HCT116 (cell line): ENCODE measurements around the gene ARID5B. TPM values are rescaled to one million over a fixed set of nuclear protein-coding genes. Genes with fewer than 3 reads are reported as not detected.

Source experiments
- ATAC-seq: fragments of 200-7000 bp; cut with Tn5 transposase; 2 replicates; pipeline ENCODE4 v1.9.1; 2020; ENCODE audit warnings: mild to moderate bottlenecking, moderate library complexity
- BruUV-seq: library from RNA; stranded (reverse); fragments of 400-500 nt; replicated peaks from 2 replicates; lab custom pipeline; 2021; lab: Mats Ljungman, UMichigan
- CTCF ChIA-PET: fragments of 300-600 bp; sonication (Branson Sonifier 250); formaldehyde crosslinking; loops from one replicate; lab custom pipeline; 2021; ENCODE audit warnings: antibody characterized with exemption; lab: Charles Lee
- POLR2A ChIA-PET: fragments of 300-600, 350-600 bp; sonication (Branson Sonifier 250); formaldehyde crosslinking; loops from one replicate; lab custom pipeline; 2021; ENCODE audit warnings: antibody characterized with exemption; lab: Charles Lee
- RAD21 ChIA-PET, 2 experiments: fragments of 300-600 bp; sonication (Branson Sonifier 250); formaldehyde crosslinking; loops; one replicate each; lab custom pipeline; 2023; ENCODE audit warnings: low total read pairs in 2 of 2; ENCODE audit not compliant: uncharacterized antibody in 2 of 2, unreplicated experiment in 2 of 2, low non-redundant PET in 1 of 2; lab: Charles Lee
- DNase-seq: peaks from one replicate; pipeline ENCODE4 v3.0.0-alpha.2; 2010; ENCODE audit warnings: low read depth, low spot score
- H2AFZ ChIP-seq: fragments of 200-600 bp; shearing (Covaris generic), sonication (generic); 2 replicates; pipeline ENCODE4 v1.6.1; 2017; ENCODE audit warnings: low read depth, mixed run types, mixed read lengths, antibody characterized with exemption, low read length; ENCODE audit not compliant: poor library complexity, severe bottlenecking
- H3K27ac ChIP-seq: 2 replicates; pipeline ENCODE4 v1.5.1; 2012; ENCODE audit warnings: low read depth, low read length
- H3K27me3 ChIP-seq: fragments of 200-600 bp; sonication (generic); 2 replicates; pipeline ENCODE4 v1.6.1; 2016; ENCODE audit warnings: mixed run types, low read length, mixed read lengths; ENCODE audit not compliant: insufficient read depth
- H3K36me3 ChIP-seq, 2 experiments: fragments of 200-500 bp in 1 of 2; fragments of 200-600 bp in 1 of 2; sonication (Bioruptor generic) in 1 of 2; sonication (generic) in 1 of 2; 2 replicates each; pipeline versions ENCODE4 v1.5.1 to v1.6.1; 2014 to 2016; ENCODE audit warnings: low read length in 2 of 2, inconsistent platforms in 1 of 2, mixed read lengths in 1 of 2, mixed run types in 1 of 2; ENCODE audit not compliant: insufficient read depth in 2 of 2, control insufficient read depth in 1 of 2
- H3K4me1 ChIP-seq, 2 experiments: fragments of 200-600 bp in 1 of 2; sonication (generic) in 1 of 2; 2 replicates each; pipeline versions ENCODE4 v1.5.1 to v1.6.1; 2012 to 2017; ENCODE audit warnings: low read length in 2 of 2, inconsistent platforms in 1 of 2, mild to moderate bottlenecking in 1 of 2, mixed read lengths in 1 of 2, mixed run types in 1 of 2, moderate library complexity in 1 of 2; ENCODE audit not compliant: insufficient read depth in 2 of 2, control insufficient read depth in 1 of 2
- H3K4me2 ChIP-seq: fragments of 200-600 bp; sonication (generic); 2 replicates; pipeline ENCODE4 v1.6.1; 2017; ENCODE audit warnings: mixed run types, low read length, mixed read lengths
- H3K4me3 ChIP-seq, 2 experiments: fragments of 200-600 bp in 1 of 2; sonication (generic) in 1 of 2; replicated peaks in 1 of 2; 2 replicates each; pipeline ENCODE4 v1.5.1; 2011 to 2016; ENCODE audit warnings: low read length in 2 of 2, control low read depth in 1 of 2, low read depth in 1 of 2, mild to moderate bottlenecking in 1 of 2, mixed read lengths in 1 of 2, mixed run types in 1 of 2
- H3K79me2 ChIP-seq: fragments of 200-600 bp; sonication (generic); 2 replicates; pipeline ENCODE4 v1.6.1; 2017; ENCODE audit warnings: mild to moderate bottlenecking, mixed run types, low read length, moderate library complexity, mixed read lengths; ENCODE audit not compliant: insufficient read depth
- H3K9ac ChIP-seq: fragments of 200-600 bp; sonication (generic); 2 replicates; pipeline ENCODE4 v1.6.1; 2016; ENCODE audit warnings: low read length, mixed read lengths
- H3K9me2 ChIP-seq: fragments of 200-600 bp; sonication (generic), shearing (Covaris generic); 2 replicates; pipeline ENCODE4 v1.6.1; 2017; ENCODE audit warnings: mixed run types, mild to moderate bottlenecking, moderate library complexity; ENCODE audit not compliant: insufficient read depth
- H3K9me3 ChIP-seq, 2 experiments: fragments of 200-500 bp in 1 of 2; fragments of 200-600 bp in 1 of 2; sonication (Bioruptor generic) in 1 of 2; sonication (generic) in 1 of 2; 2 replicates each; pipeline ENCODE4 v1.6.1; 2014 to 2017; ENCODE audit warnings: low read length in 2 of 2, mixed read lengths in 2 of 2, inconsistent platforms in 1 of 2, low read depth in 1 of 2, mild to moderate bottlenecking in 1 of 2, mixed run types in 1 of 2, moderate library complexity in 1 of 2; ENCODE audit not compliant: control insufficient read depth in 1 of 2, insufficient read depth in 1 of 2
- H4K20me1 ChIP-seq: fragments of 200-600 bp; sonication (generic), shearing (Covaris generic); 2 replicates; pipeline ENCODE4 v1.6.1; 2017; ENCODE audit warnings: mixed run types, mild to moderate bottlenecking, moderate library complexity; ENCODE audit not compliant: insufficient read depth
- EGR1 ChIP-seq: IDR thresholded peaks from 2 replicates; pipeline ENCODE4 v1.6.1; 2012; ENCODE audit warnings: low read depth
- ELF1 ChIP-seq: IDR thresholded peaks from 2 replicates; pipeline ENCODE4 v1.6.1; 2012; ENCODE audit warnings: low read depth, borderline replicate concordance
- EZH2 ChIP-seq: fragments of 200-600 bp; sonication (generic); IDR thresholded peaks from 2 replicates; pipeline ENCODE4 v1.6.1; 2017; ENCODE audit warnings: antibody characterized with exemption, mixed run types
- POLR2A ChIP-seq: IDR thresholded peaks from 2 replicates; pipeline ENCODE4 v1.7.0; 2011; ENCODE audit warnings: borderline replicate concordance; ENCODE audit not compliant: insufficient read depth, insufficient read length; ENCODE audit errors: extremely low read depth
- POLR2AphosphoS5 ChIP-seq: IDR thresholded peaks from 2 replicates; pipeline ENCODE4 v1.6.1; 2011; ENCODE audit warnings: mild to moderate bottlenecking, low read depth, low read length, moderate library complexity
- RAD21 ChIP-seq: IDR thresholded peaks from 2 replicates; pipeline ENCODE4 v1.6.1; 2012; ENCODE audit warnings: low read depth, mild to moderate bottlenecking
- SRF ChIP-seq: IDR thresholded peaks from 2 replicates; pipeline ENCODE4 v1.6.1; 2012; ENCODE audit warnings: low read depth
- TCF7L2 ChIP-seq: IDR thresholded peaks from 2 replicates; pipeline ENCODE4 v1.7.0; 2011; ENCODE audit warnings: borderline replicate concordance, inconsistent platforms; ENCODE audit not compliant: insufficient read depth, insufficient read length; ENCODE audit errors: extremely low read depth
- ZBTB33 ChIP-seq: IDR thresholded peaks from 2 replicates; pipeline ENCODE4 v1.6.1; 2011; ENCODE audit warnings: mild to moderate bottlenecking, low read length, moderate library complexity; ENCODE audit not compliant: insufficient replicate concordance; ENCODE audit errors: extremely low read depth
- ZFX ChIP-seq: fragments of 450-650 bp; IDR thresholded peaks from 2 replicates; pipeline ENCODE4 v1.6.1; 2017
- intact Hi-C: fragments of 100-400 bp; cut with micrococcal nuclease; formaldehyde crosslinking; loops from 2 replicates; pipeline ENCODE4 v1.10.0; 2022
- total RNA-seq: library from RNA; stranded (reverse); gene quantifications from one replicate; pipeline ENCODE4 v1.2.1, GENCODE V29; 2021; ENCODE audit not compliant: unreplicated experiment
- TF ChIP-seq, protein P1 (sequence below): IDR thresholded peaks from 2 replicates; pipeline ENCODE4 v1.6.1; 2012
- TF ChIP-seq, protein P2 (sequence below), 3 experiments: fragments of 200-600 bp in 1 of 3; sonication (generic) in 1 of 3; IDR thresholded peaks in 2 of 3; conservative IDR thresholded peaks in 1 of 3; 2 replicates each; pipeline ENCODE4 v1.5.1; 2012 to 2017; ENCODE audit warnings: low read depth in 2 of 3, low read length in 2 of 3, antibody characterized with exemption in 1 of 3, borderline replicate concordance in 1 of 3, control low read depth in 1 of 3, mild to moderate bottlenecking in 1 of 3, mixed read lengths in 1 of 3, mixed run types in 1 of 3, moderate library complexity in 1 of 3; ENCODE audit not compliant: insufficient read depth in 1 of 3

Gene ARID5B
- total RNA-seq, 1 experiment from 2014 or later, result 4.7 TPM

DNA sequence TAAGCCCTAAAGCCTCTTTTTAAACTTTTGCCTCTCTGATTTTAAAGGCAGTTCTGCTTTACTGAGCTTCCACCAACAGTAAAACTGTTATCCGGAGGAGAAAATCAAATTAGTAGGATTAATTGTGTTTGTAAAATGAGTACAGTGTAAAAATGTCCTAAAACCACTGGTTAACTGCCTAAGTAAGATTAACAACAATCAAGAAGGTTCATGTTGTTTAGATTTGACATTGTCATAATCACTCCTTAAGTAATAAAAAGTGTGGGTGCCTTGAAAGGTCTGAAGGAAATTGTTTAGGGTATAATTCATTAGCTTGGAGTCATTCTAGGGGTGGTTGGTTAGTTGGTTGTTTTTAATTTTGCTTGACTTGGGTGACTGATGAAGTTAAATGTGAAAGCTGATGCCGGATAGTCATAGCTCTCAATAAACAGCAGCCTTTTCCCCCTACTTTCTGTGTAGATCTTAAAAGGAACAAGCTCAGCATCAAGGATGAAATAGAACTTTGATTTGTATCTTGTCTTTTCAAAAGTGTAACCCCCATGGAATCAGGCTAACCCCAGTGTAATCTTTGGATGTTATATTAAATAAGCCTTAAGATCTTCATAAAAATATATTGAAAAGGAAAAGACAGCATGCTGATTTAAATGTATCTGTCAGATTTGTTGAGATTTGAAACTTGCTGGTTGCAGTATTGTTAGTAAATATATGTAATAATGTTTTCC is 148.3 kb downstream of the ARID5B start:
- no peaks in the 10 kb centered on the region for H3K9me3 ChIP-seq
- TF ChIP-seq RAD21 (no peak), ELF1 (no peak), EGR1 (no peak), ZFX (no peak)
- TF ChIP-seq, protein P1, sequence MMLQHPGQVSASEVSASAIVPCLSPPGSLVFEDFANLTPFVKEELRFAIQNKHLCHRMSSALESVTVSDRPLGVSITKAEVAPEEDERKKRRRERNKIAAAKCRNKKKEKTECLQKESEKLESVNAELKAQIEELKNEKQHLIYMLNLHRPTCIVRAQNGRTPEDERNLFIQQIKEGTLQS, result no peak
- TF ChIP-seq, all 23 proteins: peak for 0
- Histone ChIP-seq H2AFZ (no peak overlapping the region), H3K9me2 (no peaks in the 10 kb centered on the region), H3K27me3 (no peaks in the 10 kb centered on the region), H3K27ac (no peak overlapping the region), H3K4me1 (peaks cover 0 to 22% of the 10 kb centered on the region in 2 experiments; a peak in 3 of 4 replicates), H3K4me3 (no peak overlapping the region), H3K4me2 (0 out of 2 replicates have a peak overlapping the region, but pooled peaks have one; percentile 10), H3K79me2 (no peaks in the 10 kb centered on the region), H4K20me1 (no peaks in the 10 kb centered on the region), H3K36me3 (peaks cover 0 to 4% of the 10 kb centered on the region in 2 experiments; a peak in 2 of 4 replicates), H3K9ac (no peak overlapping the region)
- ATAC-seq (no peak), DNase-seq (no peak)
- intact Hi-C loops, result no loop called here
- ChIA-PET CTCF (interaction anchor here (2.9 kb wide), 1 partner anchor 11 kb away, joined by 13 read pairs; no protein-coding TSS in a partner anchor), POLR2A (no interaction called here), RAD21 (interaction anchor here in 1 of 2 experiments (0.6 kb wide), 1 partner anchor 153 kb away, joined by 3 read pairs; no protein-coding TSS in a partner anchor)
- no TSS peak for BruUV-seq

DNA sequence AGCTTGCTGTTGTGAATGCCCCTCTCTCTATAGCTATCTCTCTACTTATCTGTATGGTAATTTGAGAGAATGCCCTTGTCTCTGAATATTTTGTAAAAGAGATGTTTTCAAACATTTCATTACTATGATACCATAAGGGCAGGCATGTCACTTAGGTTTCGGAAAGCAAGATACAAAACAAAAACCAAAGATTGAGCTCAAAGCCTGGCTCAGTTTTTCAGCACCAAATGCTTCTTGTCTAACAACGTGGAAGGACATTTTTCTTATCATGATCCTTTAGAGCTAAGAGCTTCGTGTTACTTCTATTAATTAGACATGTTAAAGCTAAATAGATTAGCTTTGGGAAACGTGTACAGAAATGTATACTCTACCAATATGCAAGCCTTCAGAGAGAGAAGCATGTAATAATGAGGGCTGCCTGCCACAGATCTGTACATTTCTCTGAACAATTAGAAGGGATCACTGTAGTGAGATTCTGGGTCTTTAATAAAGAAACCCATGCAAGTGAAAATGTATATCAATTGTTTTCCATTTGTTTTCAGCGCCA is 148.9 kb downstream of the ARID5B start:
- no peak for ATAC-seq
- POLR2A ChIA-PET, result no interaction called here
- no peak overlapping the region for H3K9ac ChIP-seq
- H3K4me1 ChIP-seq, result peaks cover 0 to 22% of the 10 kb centered on the region in 2 experiments; a peak in 3 of 4 replicates
- DNase-seq, result no peak
- H3K36me3 ChIP-seq, result peaks cover 0 to 4% of the 10 kb centered on the region in 2 experiments; a peak in 2 of 4 replicates
- CTCF ChIA-PET, result interaction anchor here (2.9 kb wide), 1 partner anchor 12 kb away, joined by 13 read pairs; no protein-coding TSS in a partner anchor
- H2AFZ ChIP-seq, result no peak overlapping the region
- no peaks in the 10 kb centered on the region for H3K27me3 ChIP-seq
- H3K4me3 ChIP-seq, result no peak overlapping the region
- H3K27ac ChIP-seq, result no peak overlapping the region
- H4K20me1 ChIP-seq, result no peaks in the 10 kb centered on the region
- H3K9me2 ChIP-seq, result no peaks in the 10 kb centered on the region
- RAD21 ChIA-PET, result no interaction called here
- H3K9me3 ChIP-seq, result no peaks in the 10 kb centered on the region
- H3K4me2 ChIP-seq, result no peak overlapping the region
- no TSS peak for BruUV-seq
- intact Hi-C loops, result no loop called here
- H3K79me2 ChIP-seq, result no peaks in the 10 kb centered on the region
- TF ChIP-seq, protein P1, result no peak
- TF ChIP-seq SRF, result no peak
- no peak for TF ChIP-seq EGR1
- TF ChIP-seq POLR2AphosphoS5, result no peak
- no peak for TF ChIP-seq POLR2A
- no peak for TF ChIP-seq TCF7L2
- no peak for TF ChIP-seq ELF1
- TF ChIP-seq ZFX, result no peak
- no peak for TF ChIP-seq ZBTB33
- TF ChIP-seq EZH2, result no peak
- TF ChIP-seq, protein P2, sequence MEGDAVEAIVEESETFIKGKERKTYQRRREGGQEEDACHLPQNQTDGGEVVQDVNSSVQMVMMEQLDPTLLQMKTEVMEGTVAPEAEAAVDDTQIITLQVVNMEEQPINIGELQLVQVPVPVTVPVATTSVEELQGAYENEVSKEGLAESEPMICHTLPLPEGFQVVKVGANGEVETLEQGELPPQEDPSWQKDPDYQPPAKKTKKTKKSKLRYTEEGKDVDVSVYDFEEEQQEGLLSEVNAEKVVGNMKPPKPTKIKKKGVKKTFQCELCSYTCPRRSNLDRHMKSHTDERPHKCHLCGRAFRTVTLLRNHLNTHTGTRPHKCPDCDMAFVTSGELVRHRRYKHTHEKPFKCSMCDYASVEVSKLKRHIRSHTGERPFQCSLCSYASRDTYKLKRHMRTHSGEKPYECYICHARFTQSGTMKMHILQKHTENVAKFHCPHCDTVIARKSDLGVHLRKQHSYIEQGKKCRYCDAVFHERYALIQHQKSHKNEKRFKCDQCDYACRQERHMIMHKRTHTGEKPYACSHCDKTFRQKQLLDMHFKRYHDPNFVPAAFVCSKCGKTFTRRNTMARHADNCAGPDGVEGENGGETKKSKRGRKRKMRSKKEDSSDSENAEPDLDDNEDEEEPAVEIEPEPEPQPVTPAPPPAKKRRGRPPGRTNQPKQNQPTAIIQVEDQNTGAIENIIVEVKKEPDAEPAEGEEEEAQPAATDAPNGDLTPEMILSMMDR (IDR thresholded peaks at IDR 0.05 in 2 of 3, conservative IDR thresholded peaks at IDR 0.05 in 1 of 3; ENCODE audit: borderline replicate concordance in 1 of 3, insufficient read depth in 1 of 3, low read depth in 2 of 3, low read length in 2 of 3), result no peak
